HG03064 (cell line): ENCODE data around the gene EIF3L.

Experiments
- ATAC-seq: cut with Tn5 transposase; IDR thresholded peaks from one replicate; pipeline ENCODE4 v1.9.1; 2021; ENCODE audit warnings: low read depth; ENCODE audit not compliant: unreplicated experiment

Gene EIF3L

GRCh38 chr22:37925767-37926166, 76.5 kb downstream of the EIF3L start:
- no peak for ATAC-seq

- ATAC-seq, result no peak
These were observed 77.1 kb downstream of the EIF3L start for GRCh38 chr22:37926358-37926757.

- no peak for ATAC-seq
These were observed 77.8 kb downstream of the EIF3L start for GRCh38 chr22:37926771-37927636.

- no peak for ATAC-seq
These were observed 78.4 kb downstream of the EIF3L start for GRCh38 chr22:37927637-37927936.

- no peak for ATAC-seq
These were observed 80.2 kb downstream of the EIF3L start for GRCh38 chr22:37929390-37929789.

- no peak for ATAC-seq
These were observed 81.2 kb downstream of the EIF3L start for GRCh38 chr22:37930270-37930951.

- ATAC-seq, result no peak
These were observed 81.8 kb downstream of the EIF3L start for GRCh38 chr22:37930952-37931440.

GRCh38 chr22:37931893-37932389, 82.7 kb downstream of the EIF3L start:
- no peak for ATAC-seq

- no peak for ATAC-seq
These were observed 83.2 kb downstream of the EIF3L start for GRCh38 chr22:37932401-37932800.

- no peak for ATAC-seq
These were observed 83.8 kb downstream of the EIF3L start for GRCh38 chr22:37932821-37933578.

GRCh38 chr22:37933711-37934376, 84.6 kb downstream of the EIF3L start:
- no peak for ATAC-seq
